Gastroesophageal sphincter (tissue), 4 donors: ENCODE measurements around the gene KIF27. TPM values are rescaled to one million over a fixed set of nuclear protein-coding genes. Genes with fewer than 3 reads are reported as not detected.

Experiments used
- ATAC-seq: fragments of 150-250 bp; one replicate; pipeline ENCODE4 v1.9.1; 2016; ENCODE audit warnings: mild to moderate bottlenecking, moderate library complexity
- H3K27ac ChIP-seq, 4 donors: fragments of 200-600 bp; sonication (generic) in 3 of 4; 1 replicate in 3 of 4; 2 replicates in 1 of 4; pipeline ENCODE4 v1.5.1; 2016 to 2019
- H3K27me3 ChIP-seq: fragments of 200-600 bp; sonication (generic); one replicate; pipeline ENCODE4 v1.5.1; 2019
- H3K36me3 ChIP-seq, 2 donors: fragments of 200-600 bp; sonication (generic); one replicate each; pipeline ENCODE4 v1.5.1; 2019; ENCODE audit warnings: control low read depth in 1 of 2
- H3K4me1 ChIP-seq, 3 donors: fragments of 200-600 bp; sonication (generic); 1 replicate in 2 of 3; 2 replicates in 1 of 3; pipeline ENCODE4 v1.5.1; 2016 to 2019; ENCODE audit warnings: control low read depth in 2 of 3
- H3K4me3 ChIP-seq, 2 donors: fragments of 200-600 bp; sonication (generic); one replicate each; pipeline ENCODE4 v1.5.1; 2019; ENCODE audit warnings: mild to moderate bottlenecking in 1 of 2, moderate library complexity in 1 of 2
- H3K9me3 ChIP-seq, 3 donors: fragments of 200-600 bp; sonication (generic); one replicate each; pipeline ENCODE4 v1.5.1; 2017 to 2019; ENCODE audit warnings: control low read depth in 2 of 3
- CTCF ChIP-seq, 4 experiments: fragments of 200-600 bp in 2 of 4; fragments of 450-650 bp in 2 of 4; sonication (generic) in 1 of 4; IDR thresholded peaks; one replicate each; pipeline ENCODE4 v1.5.1; 2017 to 2019; ENCODE audit warnings: antibody characterized with exemption in 4 of 4, mild to moderate bottlenecking in 2 of 4, moderate library complexity in 2 of 4
- EP300 ChIP-seq: sonication (generic); formaldehyde crosslinking; IDR thresholded peaks from one replicate; pipeline ENCODE4 v1.6.1; 2017; ENCODE audit warnings: antibody characterized with exemption, mild to moderate bottlenecking
- POLR2A ChIP-seq, 2 donors: fragments of 450-650 bp; IDR thresholded peaks; one replicate each; pipeline ENCODE4 v1.6.1; 2017; ENCODE audit warnings: antibody characterized with exemption in 2 of 2, mild to moderate bottlenecking in 2 of 2, moderate library complexity in 1 of 2
- POLR2AphosphoS5 ChIP-seq: sonication (generic); formaldehyde crosslinking; IDR thresholded peaks from one replicate; pipeline ENCODE4 v1.6.1; 2017; ENCODE audit warnings: antibody characterized with exemption
- WGBS, 2 donors: methylation state at CpG; one replicate each; pipeline ENCODE4 v1.1.5; 2018; ENCODE audit warnings: low coverage in 1 of 2; 5-methylcytosine and 5-hydroxymethylcytosine counted together
- total RNA-seq, 4 donors: library from RNA; depleted of rRNA; stranded (reverse); fragments of >200 nt; gene quantifications; one replicate each; pipeline ENCODE4 v1.1.0, GENCODE V29; 2016

The KIF27 gene
- total RNA-seq, 4 donors from 2014 or later = 3.9 to 6.9 (median 5.6) TPM

- Histone ChIP-seq H3K36me3 (peaks cover 17 to 48% of the 10 kb centered on the region in 2 donors), H3K4me3 (no peak overlapping the region), H3K27ac (peak overlapping the region in 1 of 4 donors; percentile 45), H3K27me3 (no peaks in the 10 kb centered on the region), H3K4me1 (peaks cover 0 to 6% (median 0%) of the 10 kb centered on the region in 3 donors), H3K9me3 (no peaks in the 10 kb centered on the region)
- 48 to 65% methylated on average over 10 of the region's 11 CpGs for WGBS, 2 donors
- peak; percentile 40 for ATAC-seq
- TF ChIP-seq EP300 (no peak), POLR2AphosphoS5 (peak; percentile 38)
Measured at GRCh38 chr9:83965350-83966208, 44.3 kb upstream of the KIF27 start.

- Histone ChIP-seq H3K27me3 (no peaks in the 10 kb centered on the region), H3K4me1 (peaks cover 0 to 6% (median 0%) of the 10 kb centered on the region in 3 donors), H3K9me3 (no peaks in the 10 kb centered on the region), H3K27ac (peak overlapping the region in 1 of 4 donors; percentile 45), H3K36me3 (peaks cover 10 to 42% of the 10 kb centered on the region in 2 donors), H3K4me3 (no peak overlapping the region)
- WGBS, 2 donors = 51 to 67% methylated on average over 2 of the region's 2 CpGs
- TF ChIP-seq POLR2AphosphoS5 (no peak), CTCF (IDR thresholded peaks at IDR 0.05) (no peak), POLR2A (IDR thresholded peaks at IDR 0.05) (no peak), EP300 (no peak)
- no peak for ATAC-seq
Measured at GRCh38 chr9:83964973-83965349, 43.7 kb upstream of the KIF27 start.

GRCh38 chr9:83962165-83962564 lies 40.9 kb upstream of the KIF27 start:
- WGBS, 2 donors = 53 to 75% methylated on average over 1 to 2 of the region's 3 CpGs
- Histone ChIP-seq H3K4me1 (peaks cover 0 to 5% (median 2%) of the 10 kb centered on the region in 3 donors), H3K27ac (no peak overlapping the region), H3K27me3 (no peaks in the 10 kb centered on the region), H3K9me3 (no peaks in the 10 kb centered on the region), H3K4me3 (no peak overlapping the region), H3K36me3 (peaks cover 0 to 14% of the 10 kb centered on the region in 2 donors)
- TF ChIP-seq POLR2AphosphoS5 = no peak
- no peak for TF ChIP-seq EP300
- ATAC-seq = no peak

- no peak for TF ChIP-seq EP300
- no peak for TF ChIP-seq POLR2A (IDR thresholded peaks at IDR 0.05)
- H3K36me3 ChIP-seq = peaks cover 0 to 2% of the 10 kb centered on the region in 2 donors
- no peak for ATAC-seq
- H3K27me3 ChIP-seq = no peaks in the 10 kb centered on the region
- H3K9me3 ChIP-seq = no peaks in the 10 kb centered on the region
- no peak overlapping the region for H3K27ac ChIP-seq
- 86 to 87% methylated on average over 3 to 5 of the region's 5 CpGs for WGBS, 2 donors
- peaks cover 0 to 12% (median 7%) of the 10 kb centered on the region in 3 donors for H3K4me1 ChIP-seq
- H3K4me3 ChIP-seq = no peak overlapping the region
Measured at GRCh38 chr9:83960991-83961390, 39.8 kb upstream of the KIF27 start.

- Histone ChIP-seq H3K9me3 (no peaks in the 10 kb centered on the region), H3K27me3 (no peaks in the 10 kb centered on the region), H3K4me3 (no peak overlapping the region), H3K4me1 (peaks cover 0 to 30% (median 9%) of the 10 kb centered on the region in 3 donors), H3K27ac (no peak overlapping the region), H3K36me3 (peaks cover 0 to 9% of the 10 kb centered on the region in 2 donors)
- no peak for ATAC-seq
- TF ChIP-seq CTCF (IDR thresholded peaks at IDR 0.05) = no peak
- TF ChIP-seq POLR2AphosphoS5 = peak; percentile 5
- WGBS, 2 donors = 12 to 42% methylated on average over 2 to 4 of the region's 4 CpGs
Measured at GRCh38 chr9:83959061-83959460, 37.8 kb upstream of the KIF27 start.

GRCh38 chr9:83957248-83957513 lies 35.9 kb upstream of the KIF27 start:
- peak overlapping the region; percentile 36 to 89 (median 84) for H3K27ac ChIP-seq
- peaks cover 0 to 35% (median 9%) of the 10 kb centered on the region in 3 donors for H3K4me1 ChIP-seq
- WGBS, 2 donors = 83% methylated on average over 4 of the region's 4 CpGs
- TF ChIP-seq POLR2AphosphoS5 (no peak), CTCF (IDR thresholded peaks at IDR 0.05) (no peak), POLR2A (IDR thresholded peaks at IDR 0.05) (no peak), EP300 (no peak)
- peaks cover 0 to 28% of the 10 kb centered on the region in 2 donors for H3K36me3 ChIP-seq
- H3K9me3 ChIP-seq = no peaks in the 10 kb centered on the region
- peak overlapping the region; percentile 51 to 71 for H3K4me3 ChIP-seq
- no peak for ATAC-seq
- H3K27me3 ChIP-seq = no peaks in the 10 kb centered on the region
